GM23338 (cell line): Measurements from ENCODE around the gene KLHL4. TPM values are rescaled to one million over a fixed set of nuclear protein-coding genes. Genes with fewer than 3 reads are reported as not detected.

Experiments used
- ATAC-seq: fragments of 200-7000 bp; cut with Tn5 transposase; 3 replicates; pipeline ENCODE4 v1.9.1; 2020
- DNase-seq: peaks from one replicate; pipeline ENCODE4 v3.0.0-alpha.2; 2015; ENCODE audit warnings: low spot score
- H2AFZ ChIP-seq: fragments of 200-600 bp; sonication (generic); 2 replicates; pipeline ENCODE4 v1.8.0; 2016; ENCODE audit warnings: antibody characterized with exemption, mild to moderate bottlenecking, moderate library complexity
- H3F3A ChIP-seq: fragments of 200-600 bp; sonication (generic); replicated peaks from 2 replicates; pipeline ENCODE4 v1.8.0; 2017; ENCODE audit warnings: antibody characterized with exemption, mixed run types, low read depth
- H3K27ac ChIP-seq: fragments of 200-600 bp; sonication (generic); 2 replicates; pipeline ENCODE4 v1.6.1; 2016; ENCODE audit warnings: low read depth
- H3K27me3 ChIP-seq: fragments of 200-600 bp; sonication (generic); 2 replicates; pipeline ENCODE4 v1.8.0; 2016; ENCODE audit warnings: mild to moderate bottlenecking, mixed run types, moderate library complexity; ENCODE audit not compliant: insufficient read depth
- H3K36me3 ChIP-seq: fragments of 200-600 bp; sonication (generic); 2 replicates; pipeline ENCODE4 v1.8.0; 2016; ENCODE audit warnings: mild to moderate bottlenecking; ENCODE audit not compliant: insufficient read depth
- H3K4me1 ChIP-seq: fragments of 200-600 bp; sonication (generic); 2 replicates; pipeline ENCODE4 v1.8.0; 2016; ENCODE audit warnings: mild to moderate bottlenecking, moderate library complexity; ENCODE audit not compliant: insufficient read depth
- H3K4me2 ChIP-seq: fragments of 200-600 bp; sonication (generic); 2 replicates; pipeline ENCODE4 v1.7.1; 2017; ENCODE audit warnings: mixed run types
- H3K4me3 ChIP-seq: fragments of 200-600 bp; sonication (generic); 2 replicates; pipeline ENCODE4 v1.6.1; 2016; ENCODE audit warnings: mixed run types
- H3K79me2 ChIP-seq: fragments of 200-600 bp; sonication (generic); replicated peaks from 2 replicates; pipeline ENCODE4 v1.8.0; 2017; ENCODE audit warnings: mild to moderate bottlenecking; ENCODE audit not compliant: insufficient read depth
- H3K9me2 ChIP-seq: fragments of 200-600 bp; sonication (generic); 2 replicates; pipeline ENCODE4 v1.8.0; 2017; ENCODE audit not compliant: insufficient read depth
- H4K20me1 ChIP-seq: fragments of 200-600 bp; sonication (generic); replicated peaks from 2 replicates; pipeline ENCODE4 v1.8.0; 2017; ENCODE audit warnings: mild to moderate bottlenecking; ENCODE audit not compliant: insufficient read depth
- H3K27ac Mint-ChIP-seq: 2 replicates; pipeline ENCODE4 v1.8.0; 2020; ENCODE audit warnings: inconsistent platforms, mild to moderate bottlenecking, moderate library complexity, mixed read lengths
- H3K27me3 Mint-ChIP-seq: 3 replicates; pipeline ENCODE4 v1.8.0; 2022; ENCODE audit warnings: low read depth, mild to moderate bottlenecking, moderate library complexity, mixed read lengths, inconsistent platforms; ENCODE audit not compliant: insufficient read depth, poor library complexity
- H3K36me3 Mint-ChIP-seq: 3 replicates; pipeline ENCODE4 v1.8.0; 2021; ENCODE audit warnings: low read depth, mild to moderate bottlenecking, inconsistent platforms, moderate library complexity, mixed read lengths
- H3K4me1 Mint-ChIP-seq: 3 replicates; pipeline ENCODE4 v1.8.0; 2020; ENCODE audit warnings: mild to moderate bottlenecking, inconsistent platforms, mixed read lengths
- H3K4me3 Mint-ChIP-seq: 3 replicates; pipeline ENCODE4 v1.8.0; 2021; ENCODE audit warnings: moderate library complexity, mild to moderate bottlenecking, inconsistent platforms, mixed read lengths
- H3K9me3 Mint-ChIP-seq: 3 replicates; pipeline ENCODE4 v1.8.0; 2020; ENCODE audit warnings: moderate library complexity, mild to moderate bottlenecking, inconsistent platforms, mixed read lengths
- CREB1 ChIP-seq: fragments of 250-450 bp; sonication (Bioruptor Pico); IDR thresholded peaks from 2 replicates; pipeline ENCODE4 v1.5.0; 2020; ENCODE audit warnings: low read depth, mild to moderate bottlenecking, moderate library complexity
- CTCF ChIP-seq, 2 experiments: fragments of 200-600 bp in 1 of 2; sonication (generic) in 1 of 2; conservative IDR thresholded peaks; 2 replicates each; pipeline versions ENCODE4 v1.5.1 to v1.6.1; 2016 to 2017; ENCODE audit warnings: antibody characterized with exemption in 2 of 2, low read depth in 2 of 2, mild to moderate bottlenecking in 2 of 2, moderate library complexity in 1 of 2
- EZH2 ChIP-seq: fragments of 200-600 bp; sonication (generic); IDR thresholded peaks from one replicate; pipeline ENCODE4 v1.8.0; 2017; ENCODE audit warnings: antibody characterized with exemption, mild to moderate bottlenecking, low read depth; ENCODE audit not compliant: unreplicated experiment
- EZH2phosphoT487 ChIP-seq: fragments of 200-600 bp; sonication (generic); IDR thresholded peaks from one replicate; pipeline ENCODE4 v1.8.1; 2018; ENCODE audit warnings: antibody characterized with exemption; ENCODE audit not compliant: unreplicated experiment
- JUNB ChIP-seq: IDR thresholded peaks from one replicate; pipeline ENCODE4 v1.6.1; 2016; ENCODE audit warnings: antibody characterized with exemption; ENCODE audit not compliant: unreplicated experiment
- NANOG ChIP-seq: IDR thresholded peaks from 2 replicates; pipeline ENCODE4 v1.6.1; 2016; ENCODE audit warnings: antibody characterized with exemption, borderline replicate concordance
- POLR2AphosphoS5 ChIP-seq: IDR thresholded peaks from 2 replicates; pipeline ENCODE4 v1.6.1; 2016; ENCODE audit warnings: antibody characterized with exemption, low read depth
- STAT1 ChIP-seq: IDR thresholded peaks from one replicate; pipeline ENCODE4 v1.6.1; 2016; ENCODE audit warnings: antibody characterized with exemption; ENCODE audit not compliant: unreplicated experiment
- ZNF114 ChIP-seq: fragments of 250-450 bp; sonication (Bioruptor Pico); IDR thresholded peaks from 2 replicates; pipeline ENCODE4 v1.5.0; 2020; ENCODE audit warnings: mild to moderate bottlenecking, moderate library complexity
- ZNF462 ChIP-seq: fragments of 250-450 bp; sonication (Bioruptor Pico); IDR thresholded peaks from 2 replicates; pipeline ENCODE4 v1.5.0; 2020; ENCODE audit warnings: mild to moderate bottlenecking, moderate library complexity
- polyA plus RNA-seq: library from polyadenylated mRNA; unstranded; fragments of >200 nt; fragmentation: Nextera tagmentation; extraction: Ambion mirVana; gene quantifications from 2 replicates; pipeline ENCODE4 v1.2.1, GENCODE V29; 2016
- total RNA-seq: library from RNA; depleted of rRNA; stranded (reverse); fragments of >200 nt; shearing (Covaris generic); gene quantifications from 2 replicates; pipeline ENCODE4 v1.2.3, GENCODE V29; 2014

The KLHL4 gene
- total and polyA plus RNA-seq, 2 experiments from 2014 or later, result 1.8 to 6.2 TPM

GRCh38 chrX:87528487-87528886, 10.9 kb downstream of the KLHL4 start (continued):
- no peak for TF ChIP-seq JUNB
- TF ChIP-seq STAT1, result no peak
- TF ChIP-seq EZH2phosphoT487, result no peak
- no peak for TF ChIP-seq CREB1
- TF ChIP-seq POLR2AphosphoS5, result no peak

GRCh38 chrX:87571964-87572363, 54.4 kb downstream of the KLHL4 start:
- ATAC-seq, result no peak
- H3K4me3 Mint-ChIP-seq, result no peak overlapping the region
- Histone ChIP-seq H3K27me3 (no peaks in the 10 kb centered on the region), H2AFZ (no peak overlapping the region), H3K4me1 (no peaks in the 10 kb centered on the region), H3F3A (no peaks in the 10 kb centered on the region), H3K4me2 (no peak overlapping the region), H4K20me1 (no peaks in the 10 kb centered on the region), H3K36me3 (no peaks in the 10 kb centered on the region), H3K9me2 (no peaks in the 10 kb centered on the region), H3K27ac (no peak overlapping the region), H3K4me3 (no peak overlapping the region), H3K79me2 (no peaks in the 10 kb centered on the region)
- no peaks in the 10 kb centered on the region for H3K36me3 Mint-ChIP-seq
- DNase-seq, result no peak
- H3K9me3 Mint-ChIP-seq, result no peaks in the 10 kb centered on the region
- no peak overlapping the region for H3K27ac Mint-ChIP-seq
- no peaks in the 10 kb centered on the region for H3K27me3 Mint-ChIP-seq
- H3K4me1 Mint-ChIP-seq, result no peaks in the 10 kb centered on the region
- no peak for TF ChIP-seq CTCF (conservative IDR thresholded peaks at IDR 0.05; ENCODE audit: low read depth in 2 of 2)
- TF ChIP-seq ZNF462 (CRISPR knock-in tag), result no peak
- no peak for TF ChIP-seq NANOG
- no peak for TF ChIP-seq ZNF114
- no peak for TF ChIP-seq EZH2
